Activated T-helper 1 cell treated with anti-CD3 and anti-CD28 coated beads, Interleukin-12 subunit alpha, Interleukin-12 subunit beta, Interleukin-2, Interleukin-4 antibody, amounts not matched to agents 30 ng/mL and 10 ng/mL and 1 ng/mL, durations not matched to agents 14 hours and 24 hours and 36 hours (primary cell): ENCODE data around the gene PTK6. TPM values are rescaled to one million over a fixed set of nuclear protein-coding genes. Genes with fewer than 3 reads are reported as not detected.
"Not testable (repeated sequence)": the region's sequence is repeated elsewhere in the genome, so short reads cannot be mapped to it uniquely, and the experiment has no call there.

ENCODE experiments used
- DNase-seq: peaks from one replicate; pipeline ENCODE4 v3.0.0; 2021; ENCODE audit warnings: low spot score
- H3K27ac Mint-ChIP-seq: one replicate; pipeline ENCODE4 v1.8.0; 2021; ENCODE audit warnings: mild to moderate bottlenecking, mixed read lengths
- H3K27me3 Mint-ChIP-seq: one replicate; pipeline ENCODE4 v1.8.0; 2022; ENCODE audit warnings: mild to moderate bottlenecking, moderate library complexity, mixed read lengths; ENCODE audit not compliant: insufficient read depth
- H3K36me3 Mint-ChIP-seq: one replicate; pipeline ENCODE4 v1.8.0; 2021; ENCODE audit warnings: low read depth, mixed read lengths
- H3K4me1 Mint-ChIP-seq: one replicate; pipeline ENCODE4 v1.8.0; 2021; ENCODE audit warnings: low read depth, mixed read lengths
- H3K4me3 Mint-ChIP-seq: one replicate; pipeline ENCODE4 v1.8.0; 2021; ENCODE audit warnings: mild to moderate bottlenecking, moderate library complexity, mixed read lengths
- H3K9me3 Mint-ChIP-seq: one replicate; pipeline ENCODE4 v1.8.0; 2021; ENCODE audit warnings: mixed read lengths
- intact Hi-C: fragments of 100-400 bp; cut with micrococcal nuclease; formaldehyde crosslinking; loops from one replicate; pipeline ENCODE4 v1.15.1; 2024
- total RNA-seq: library from RNA; stranded (reverse); gene quantifications from 2 replicates; pipeline ENCODE4 v1.2.3, GENCODE V29; 2022

The PTK6 gene
- total RNA-seq, 1 donor from 2014 or later: 0.16 TPM

- Mint-ChIP-seq H3K4me1 (no peaks in the 10 kb centered on the region), H3K27ac (no peak overlapping the region), H3K36me3 (no peaks in the 10 kb centered on the region), H3K27me3 (peaks cover 8% of the 10 kb centered on the region), H3K9me3 (peaks cover 5% of the 10 kb centered on the region), H3K4me3 (no peak overlapping the region)
- no peak for DNase-seq
- intact Hi-C loops: no loop called here
Observed at GRCh38 chr20:63488315-63489251, 48.6 kb downstream of the PTK6 start.

GRCh38 chr20:63487781-63488241 is 49.4 kb downstream of the PTK6 start:
- H3K27me3 Mint-ChIP-seq: peaks cover 8% of the 10 kb centered on the region
- H3K4me1 Mint-ChIP-seq: no peaks in the 10 kb centered on the region
- intact Hi-C loops: no loop called here
- H3K27ac Mint-ChIP-seq: no peak overlapping the region
- no peak overlapping the region for H3K4me3 Mint-ChIP-seq
- H3K36me3 Mint-ChIP-seq: no peaks in the 10 kb centered on the region
- H3K9me3 Mint-ChIP-seq: peaks cover 5% of the 10 kb centered on the region
- no peak for DNase-seq

GRCh38 chr20:63487116-63487764 is 49.9 kb downstream of the PTK6 start:
- H3K27me3 Mint-ChIP-seq: peaks cover 8% of the 10 kb centered on the region
- intact Hi-C loops: no loop called here
- H3K4me3 Mint-ChIP-seq: no peak overlapping the region
- H3K27ac Mint-ChIP-seq: no peak overlapping the region
- H3K9me3 Mint-ChIP-seq: peaks cover 2% of the 10 kb centered on the region
- no peak for DNase-seq
- H3K36me3 Mint-ChIP-seq: no peaks in the 10 kb centered on the region
- H3K4me1 Mint-ChIP-seq: no peaks in the 10 kb centered on the region

GRCh38 chr20:63486300-63486855 is 50.8 kb downstream of the PTK6 start:
- H3K36me3 Mint-ChIP-seq: no peaks in the 10 kb centered on the region
- no peaks in the 10 kb centered on the region for H3K9me3 Mint-ChIP-seq
- no peaks in the 10 kb centered on the region for H3K4me1 Mint-ChIP-seq
- intact Hi-C loops: no loop called here
- no peak overlapping the region for H3K27ac Mint-ChIP-seq
- no peak for DNase-seq
- H3K4me3 Mint-ChIP-seq: no peak overlapping the region
- peaks cover 7% of the 10 kb centered on the region for H3K27me3 Mint-ChIP-seq

- no peaks in the 10 kb centered on the region for H3K36me3 Mint-ChIP-seq
- H3K27me3 Mint-ChIP-seq: peaks cover 10% of the 10 kb centered on the region
- no peaks in the 10 kb centered on the region for H3K4me1 Mint-ChIP-seq
- no peak for DNase-seq
- no peak overlapping the region for H3K27ac Mint-ChIP-seq
- no peaks in the 10 kb centered on the region for H3K9me3 Mint-ChIP-seq
- H3K4me3 Mint-ChIP-seq: no peak overlapping the region
- intact Hi-C loops: no loop called here
Observed at GRCh38 chr20:63484651-63485403, 52.3 kb downstream of the PTK6 start.

- no peaks in the 10 kb centered on the region for H3K36me3 Mint-ChIP-seq
- H3K9me3 Mint-ChIP-seq: no peaks in the 10 kb centered on the region
- H3K4me3 Mint-ChIP-seq: no peak overlapping the region
Observed at GRCh38 chr20:63484236-63484635, 52.9 kb downstream of the PTK6 start.

GRCh38 chr20:63483834-63484233 is 53.3 kb downstream of the PTK6 start:
- Mint-ChIP-seq H3K36me3 (no peaks in the 10 kb centered on the region), H3K4me3 (no peak overlapping the region), H3K9me3 (no peaks in the 10 kb centered on the region), H3K27me3 (peaks cover 9% of the 10 kb centered on the region), H3K4me1 (no peaks in the 10 kb centered on the region), H3K27ac (no peak overlapping the region)
- DNase-seq: no peak
- intact Hi-C loops: no loop called here

More at GRCh38 chr20:63484236-63484635, 52.9 kb downstream of the PTK6 start:
- Mint-ChIP-seq H3K27me3 (peaks cover 9% of the 10 kb centered on the region), H3K27ac (no peak overlapping the region), H3K4me1 (no peaks in the 10 kb centered on the region)
- intact Hi-C loops: no loop called here
- no peak for DNase-seq

GRCh38 chr20:63482021-63482587 is 55.1 kb downstream of the PTK6 start:
- peaks cover 13% of the 10 kb centered on the region for H3K27me3 Mint-ChIP-seq
- intact Hi-C loops: no loop called here

GRCh38 chr20:63481503-63481902 is 55.7 kb downstream of the PTK6 start:
- H3K27ac Mint-ChIP-seq: no peak overlapping the region
- H3K4me1 Mint-ChIP-seq: no peaks in the 10 kb centered on the region
- intact Hi-C loops: no loop called here
- no peaks in the 10 kb centered on the region for H3K36me3 Mint-ChIP-seq
- DNase-seq: no peak
- H3K27me3 Mint-ChIP-seq: peaks cover 13% of the 10 kb centered on the region
- no peaks in the 10 kb centered on the region for H3K9me3 Mint-ChIP-seq
- no peak overlapping the region for H3K4me3 Mint-ChIP-seq

More at GRCh38 chr20:63482021-63482587, 55.1 kb downstream of the PTK6 start:
- Mint-ChIP-seq H3K4me1 (no peaks in the 10 kb centered on the region), H3K36me3 (no peaks in the 10 kb centered on the region), H3K4me3 (no peak overlapping the region), H3K27ac (no peak overlapping the region), H3K9me3 (no peaks in the 10 kb centered on the region)
- no peak for DNase-seq

GRCh38 chr20:63479695-63480419 is 57.3 kb downstream of the PTK6 start:
- H3K9me3 Mint-ChIP-seq, H3K4me1 Mint-ChIP-seq, H3K4me3 Mint-ChIP-seq, DNase-seq, intact Hi-C loops, H3K27ac Mint-ChIP-seq, H3K36me3 Mint-ChIP-seq: not testable (repeated sequence)
- peaks cover 20% of the 10 kb centered on the region for H3K27me3 Mint-ChIP-seq

- Mint-ChIP-seq H3K9me3 (no peaks in the 10 kb centered on the region), H3K27me3 (peaks cover 28% of the 10 kb centered on the region), H3K4me1 (no peaks in the 10 kb centered on the region), H3K36me3 (no peaks in the 10 kb centered on the region), H3K4me3 (no peak overlapping the region), H3K27ac (no peak overlapping the region)
- intact Hi-C loops: no loop called here
- DNase-seq: no peak
Observed at GRCh38 chr20:63478346-63479302, 58.6 kb downstream of the PTK6 start.
